K562 (cell line): ENCODE data around the gene MDC1. TPM values are rescaled to one million over a fixed set of nuclear protein-coding genes. Genes with fewer than 3 reads are reported as not detected.
A peak's percentile ranks its signal among the peaks of the same experiment; 100 is the strongest.

ENCODE experiments used
- BRD4 ChIP-seq: fragments of 200-600 bp; sonication (generic); IDR thresholded peaks from 2 replicates; pipeline ENCODE4 v1.6.1; 2017; ENCODE audit warnings: inconsistent platforms
- KAT7 ChIP-seq: sonication (generic); formaldehyde crosslinking; IDR thresholded peaks from 2 replicates; pipeline ENCODE4 v1.8.0; 2022; ENCODE audit warnings: missing genetic modification reagents, mild to moderate bottlenecking, borderline replicate concordance
- RBM25 ChIP-seq: fragments of 200-400 bp; formaldehyde crosslinking; IDR thresholded peaks from 2 replicates; pipeline ENCODE4 v1.6.1; 2018; ENCODE audit warnings: low read length, low read depth, moderate library complexity; ENCODE audit not compliant: severe bottlenecking
- SMARCA4 ChIP-seq: fragments of 450-650 bp; IDR thresholded peaks from 2 replicates; pipeline ENCODE4 v1.6.1; 2016
- TAF1 ChIP-seq: IDR thresholded peaks from 2 replicates; pipeline ENCODE4 v1.6.1; 2011; ENCODE audit warnings: mild to moderate bottlenecking, low read length, moderate library complexity; ENCODE audit not compliant: insufficient read depth, control insufficient read depth, severe bottlenecking; ENCODE audit errors: extremely low read depth
- TCF7 ChIP-seq: sonication (generic); IDR thresholded peaks from 2 replicates; pipeline ENCODE4 v1.6.1; 2016; ENCODE audit warnings: antibody characterized with exemption, borderline replicate concordance
- ZBTB7A ChIP-seq: IDR thresholded peaks from 2 replicates; pipeline ENCODE4 v1.6.1; 2011; ENCODE audit warnings: low read depth, mild to moderate bottlenecking, low read length, moderate library complexity, borderline replicate concordance; ENCODE audit not compliant: control insufficient read depth
- ZFPM2 ChIP-seq: fragments of 250-450 bp; sonication (Bioruptor Pico); IDR thresholded peaks from 2 replicates; pipeline ENCODE4 v1.5.1; 2022; ENCODE audit warnings: mild to moderate bottlenecking
- polyA plus RNA-seq, 8 experiments: library from polyadenylated mRNA; depleted of rRNA in 4 of 8; stranded (reverse) in 5 of 8; unstranded in 3 of 8; fragments of >200 nt; fragmentation: Nextera tagmentation in 2 of 8; fragmentation: Illumina TruSeq in 1 of 8; extraction: Ambion mirVana in 2 of 8; extraction: Trizol in 1 of 8; gene quantifications; 2 replicates each; pipeline versions ENCODE4 v1.2.1 to v1.2.3, GENCODE V29; 2011 to 2014; ENCODE audit warnings: inconsistent platforms in 1 of 8, missing spikeins in 1 of 8
- total RNA-seq, 7 experiments: library from RNA; depleted of rRNA in 6 of 7; stranded (reverse); fragments of >200 nt in 6 of 7; fragmentation: Illumina TruSeq in 2 of 7; extraction: Trizol in 2 of 7; gene quantifications; 2 replicates each; pipeline versions ENCODE4 v1.2.1 to v1.2.3, GENCODE V29; 2011 to 2021; ENCODE audit warnings: low replicate concordance in 1 of 7
- TF ChIP-seq, protein P1 (sequence below): sonication (generic); formaldehyde crosslinking; IDR thresholded peaks from 2 replicates; pipeline ENCODE4 v1.8.0; 2022; ENCODE audit warnings: missing genetic modification reagents, mild to moderate bottlenecking, moderate library complexity, borderline replicate concordance
- TF ChIP-seq, protein P2 (sequence below), 2 experiments: IDR thresholded peaks; 2 replicates each; pipeline ENCODE4 v1.6.1; 2012; ENCODE audit warnings: improper control_type of control experiment in 2 of 2, low read depth in 2 of 2, low read length in 2 of 2, borderline replicate concordance in 1 of 2
- TF ChIP-seq, protein P3 (sequence below): IDR thresholded peaks from 2 replicates; pipeline ENCODE4 v1.6.1; 2011; ENCODE audit warnings: borderline replicate concordance, low read depth, mild to moderate bottlenecking, moderate library complexity, low read length; ENCODE audit not compliant: insufficient read depth, poor library complexity, severe bottlenecking
- TF ChIP-seq, protein P4 (sequence below), 2 experiments: fragments of 450-650 bp in 1 of 2; sonication (generic) in 1 of 2; formaldehyde crosslinking; conservative IDR thresholded peaks; 2 replicates each; pipeline versions ENCODE4 v1.4.0 to v1.8.1; 2020 to 2022; ENCODE audit warnings: mild to moderate bottlenecking in 1 of 2, missing genetic modification reagents in 1 of 2
- TF ChIP-seq, protein P5 (sequence below): fragments of 450-650 bp; IDR thresholded peaks from 2 replicates; pipeline ENCODE4 v1.6.1; 2016

MDC1 gene
- total and polyA plus RNA-seq, 9 of the 15 experiments (the other 6 are each of a cell fraction or from before 2014, with no cell fraction given) = 8.2 to 114 (median 20.0) TPM

DNA sequence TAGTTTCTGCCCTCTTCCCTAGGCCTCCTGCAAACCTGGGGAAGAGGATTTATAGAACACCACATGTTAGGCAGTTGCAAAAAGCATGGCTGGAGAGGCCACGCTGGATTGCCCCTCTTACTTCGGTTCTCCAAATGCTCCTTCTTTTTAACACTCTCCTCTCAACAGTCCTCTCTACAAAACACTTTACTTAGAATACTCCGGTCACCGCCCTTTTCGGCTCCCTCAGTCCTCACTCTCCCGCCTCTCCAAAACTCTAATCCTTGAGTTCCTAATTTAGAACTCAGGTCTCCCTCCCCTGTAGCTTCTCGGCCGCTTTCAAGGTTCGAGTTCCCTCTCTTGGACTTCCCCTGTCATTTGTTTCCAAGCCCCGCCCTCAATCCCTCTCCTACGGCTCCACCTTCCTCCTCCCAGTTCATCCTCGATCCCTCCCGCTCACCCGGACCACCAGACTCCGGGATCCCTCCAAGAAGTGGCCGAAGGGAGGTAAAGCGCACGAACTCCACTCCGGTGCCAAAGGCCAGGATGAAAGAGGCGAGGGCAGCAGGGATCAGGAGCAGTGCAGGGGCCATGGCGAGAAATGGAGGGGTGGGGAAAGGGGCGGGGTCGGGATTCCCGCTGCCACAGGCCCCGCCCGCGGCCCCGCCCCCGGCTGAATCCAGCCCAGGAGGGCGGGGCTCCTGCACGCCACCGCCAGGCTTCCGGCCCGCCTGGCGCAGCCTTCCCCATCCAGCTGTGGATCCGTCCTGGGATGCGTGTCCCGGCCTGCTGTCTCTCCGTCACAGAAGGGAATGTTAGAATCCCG is 26.5 kb downstream of the MDC1 start, which contains the start of gene NRM (continued):
- TF ChIP-seq, protein P1, sequence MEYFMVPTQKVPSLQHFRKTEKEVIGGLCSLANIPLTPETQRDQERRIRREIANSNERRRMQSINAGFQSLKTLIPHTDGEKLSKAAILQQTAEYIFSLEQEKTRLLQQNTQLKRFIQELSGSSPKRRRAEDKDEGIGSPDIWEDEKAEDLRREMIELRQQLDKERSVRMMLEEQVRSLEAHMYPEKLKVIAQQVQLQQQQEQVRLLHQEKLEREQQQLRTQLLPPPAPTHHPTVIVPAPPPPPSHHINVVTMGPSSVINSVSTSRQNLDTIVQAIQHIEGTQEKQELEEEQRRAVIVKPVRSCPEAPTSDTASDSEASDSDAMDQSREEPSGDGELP (CRISPR knock-in tag) = peak; percentile 93
- peak; percentile 42 for TF ChIP-seq SMARCA4
- TF ChIP-seq, protein P2, sequence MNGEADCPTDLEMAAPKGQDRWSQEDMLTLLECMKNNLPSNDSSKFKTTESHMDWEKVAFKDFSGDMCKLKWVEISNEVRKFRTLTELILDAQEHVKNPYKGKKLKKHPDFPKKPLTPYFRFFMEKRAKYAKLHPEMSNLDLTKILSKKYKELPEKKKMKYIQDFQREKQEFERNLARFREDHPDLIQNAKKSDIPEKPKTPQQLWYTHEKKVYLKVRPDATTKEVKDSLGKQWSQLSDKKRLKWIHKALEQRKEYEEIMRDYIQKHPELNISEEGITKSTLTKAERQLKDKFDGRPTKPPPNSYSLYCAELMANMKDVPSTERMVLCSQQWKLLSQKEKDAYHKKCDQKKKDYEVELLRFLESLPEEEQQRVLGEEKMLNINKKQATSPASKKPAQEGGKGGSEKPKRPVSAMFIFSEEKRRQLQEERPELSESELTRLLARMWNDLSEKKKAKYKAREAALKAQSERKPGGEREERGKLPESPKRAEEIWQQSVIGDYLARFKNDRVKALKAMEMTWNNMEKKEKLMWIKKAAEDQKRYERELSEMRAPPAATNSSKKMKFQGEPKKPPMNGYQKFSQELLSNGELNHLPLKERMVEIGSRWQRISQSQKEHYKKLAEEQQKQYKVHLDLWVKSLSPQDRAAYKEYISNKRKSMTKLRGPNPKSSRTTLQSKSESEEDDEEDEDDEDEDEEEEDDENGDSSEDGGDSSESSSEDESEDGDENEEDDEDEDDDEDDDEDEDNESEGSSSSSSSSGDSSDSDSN (IDR thresholded peaks at IDR 0.05; ENCODE audit: borderline replicate concordance in 1 of 2, low read depth in 2 of 2, low read length in 2 of 2) = 0 out of 4 replicates have a peak, but pooled peaks of 1 of the 2 experiments have one; percentile 33
- TF ChIP-seq, protein P3, sequence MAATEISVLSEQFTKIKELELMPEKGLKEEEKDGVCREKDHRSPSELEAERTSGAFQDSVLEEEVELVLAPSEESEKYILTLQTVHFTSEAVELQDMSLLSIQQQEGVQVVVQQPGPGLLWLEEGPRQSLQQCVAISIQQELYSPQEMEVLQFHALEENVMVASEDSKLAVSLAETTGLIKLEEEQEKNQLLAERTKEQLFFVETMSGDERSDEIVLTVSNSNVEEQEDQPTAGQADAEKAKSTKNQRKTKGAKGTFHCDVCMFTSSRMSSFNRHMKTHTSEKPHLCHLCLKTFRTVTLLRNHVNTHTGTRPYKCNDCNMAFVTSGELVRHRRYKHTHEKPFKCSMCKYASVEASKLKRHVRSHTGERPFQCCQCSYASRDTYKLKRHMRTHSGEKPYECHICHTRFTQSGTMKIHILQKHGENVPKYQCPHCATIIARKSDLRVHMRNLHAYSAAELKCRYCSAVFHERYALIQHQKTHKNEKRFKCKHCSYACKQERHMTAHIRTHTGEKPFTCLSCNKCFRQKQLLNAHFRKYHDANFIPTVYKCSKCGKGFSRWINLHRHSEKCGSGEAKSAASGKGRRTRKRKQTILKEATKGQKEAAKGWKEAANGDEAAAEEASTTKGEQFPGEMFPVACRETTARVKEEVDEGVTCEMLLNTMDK = peak; percentile 40
- TF ChIP-seq ZFPM2 (CRISPR knock-in tag) = 0 out of 2 replicates have a peak, but pooled peaks have one; percentile 73
- TF ChIP-seq, protein P4, sequence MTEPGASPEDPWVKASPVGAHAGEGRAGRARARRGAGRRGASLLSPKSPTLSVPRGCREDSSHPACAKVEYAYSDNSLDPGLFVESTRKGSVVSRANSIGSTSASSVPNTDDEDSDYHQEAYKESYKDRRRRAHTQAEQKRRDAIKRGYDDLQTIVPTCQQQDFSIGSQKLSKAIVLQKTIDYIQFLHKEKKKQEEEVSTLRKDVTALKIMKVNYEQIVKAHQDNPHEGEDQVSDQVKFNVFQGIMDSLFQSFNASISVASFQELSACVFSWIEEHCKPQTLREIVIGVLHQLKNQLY (CRISPR knock-in tag; conservative IDR thresholded peaks at IDR 0.05) = 0 out of 4 replicates have a peak, but pooled peaks of 1 of the 2 experiments have one; percentile 36
- TF ChIP-seq ZBTB7A = peak; percentile 82; the same call in 1 of the 2 replicates
- peak; percentile 39; the same call in 1 of the 2 replicates for TF ChIP-seq TCF7
- 0 out of 2 replicates have a peak, but pooled peaks have one; percentile 80 for TF ChIP-seq KAT7 (CRISPR knock-in tag)
- TF ChIP-seq, protein P5, sequence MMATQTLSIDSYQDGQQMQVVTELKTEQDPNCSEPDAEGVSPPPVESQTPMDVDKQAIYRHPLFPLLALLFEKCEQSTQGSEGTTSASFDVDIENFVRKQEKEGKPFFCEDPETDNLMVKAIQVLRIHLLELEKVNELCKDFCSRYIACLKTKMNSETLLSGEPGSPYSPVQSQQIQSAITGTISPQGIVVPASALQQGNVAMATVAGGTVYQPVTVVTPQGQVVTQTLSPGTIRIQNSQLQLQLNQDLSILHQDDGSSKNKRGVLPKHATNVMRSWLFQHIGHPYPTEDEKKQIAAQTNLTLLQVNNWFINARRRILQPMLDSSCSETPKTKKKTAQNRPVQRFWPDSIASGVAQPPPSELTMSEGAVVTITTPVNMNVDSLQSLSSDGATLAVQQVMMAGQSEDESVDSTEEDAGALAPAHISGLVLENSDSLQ = peak; percentile 87
- TF ChIP-seq RBM25 = no peak
- peak; percentile 31 for TF ChIP-seq TAF1
- TF ChIP-seq BRD4 = no peak
